Activated CD8-positive, alpha-beta memory T cell treated with anti-CD3 and anti-CD28 coated beads, Interleukin-2, amount 50 U/mL, for 48 hours (primary cell): Measurements from ENCODE around the gene DPYSL3.
"Not testable (repeated sequence)": the region's sequence is repeated elsewhere in the genome, so short reads cannot be mapped to it uniquely, and the experiment has no call there.

Experiments
- DNase-seq: peaks from one replicate; pipeline ENCODE4 v3.0.0-alpha.2; 2020

Gene DPYSL3

GRCh38 chr5:147509710-147510651 lies at the start of gene DPYSL3:
DPYSL3 (minus strand) TSS chr5:147510068; CDS start chr5:147509858, 210 bp downstream.
- peak; percentile 49 for DNase-seq

- DNase-seq = no peak
These were observed 49.0 kb upstream of the DPYSL3 start for GRCh38 chr5:147558826-147559225.

GRCh38 chr5:147557876-147558745 lies 48.2 kb upstream of the DPYSL3 start:
- no peak for DNase-seq

GRCh38 chr5:147555176-147555575 lies 45.3 kb upstream of the DPYSL3 start:
- DNase-seq = no peak

- DNase-seq = no peak
These were observed 44.5 kb upstream of the DPYSL3 start for GRCh38 chr5:147554261-147554817.

GRCh38 chr5:147553817-147554216 lies 43.9 kb upstream of the DPYSL3 start:
- DNase-seq = not testable (repeated sequence)

- no peak for DNase-seq
These were observed 43.0 kb upstream of the DPYSL3 start for GRCh38 chr5:147552897-147553296.

GRCh38 chr5:147551677-147552076 lies 41.8 kb upstream of the DPYSL3 start:
- DNase-seq = no peak

- DNase-seq = no peak
These were observed 37.9 kb upstream of the DPYSL3 start for GRCh38 chr5:147547730-147548129.

GRCh38 chr5:147544556-147544955 lies 34.7 kb upstream of the DPYSL3 start:
- DNase-seq = no peak

GRCh38 chr5:147539053-147539452 lies 29.2 kb upstream of the DPYSL3 start:
- DNase-seq = no peak

GRCh38 chr5:147538236-147538635 lies 28.4 kb upstream of the DPYSL3 start:
- no peak for DNase-seq

GRCh38 chr5:147534172-147534951 lies 24.5 kb upstream of the DPYSL3 start:
- no peak for DNase-seq

- no peak for DNase-seq
These were observed 22.3 kb upstream of the DPYSL3 start for GRCh38 chr5:147532156-147532555.

- DNase-seq = no peak
These were observed 20.9 kb upstream of the DPYSL3 start for GRCh38 chr5:147530530-147531389.

- no peak for DNase-seq
These were observed 13.2 kb upstream of the DPYSL3 start for GRCh38 chr5:147523069-147523468.

GRCh38 chr5:147522435-147522834 lies 12.6 kb upstream of the DPYSL3 start:
- no peak for DNase-seq

GRCh38 chr5:147520450-147520849 lies 10.6 kb upstream of the DPYSL3 start:
- DNase-seq = no peak

GRCh38 chr5:147519380-147519779 lies 9.5 kb upstream of the DPYSL3 start:
- no peak for DNase-seq

- DNase-seq = no peak
These were observed 7.5 kb upstream of the DPYSL3 start for GRCh38 chr5:147517383-147517782.

- no peak for DNase-seq
These were observed 5.4 kb upstream of the DPYSL3 start for GRCh38 chr5:147515269-147515668.
